ENCODE results near the gene TMEM44.
"Not testable (repeated sequence)": the region's sequence is repeated elsewhere in the genome, so short reads cannot be mapped to it uniquely, and the experiment has no call there.

TMEM44 gene

DNA sequence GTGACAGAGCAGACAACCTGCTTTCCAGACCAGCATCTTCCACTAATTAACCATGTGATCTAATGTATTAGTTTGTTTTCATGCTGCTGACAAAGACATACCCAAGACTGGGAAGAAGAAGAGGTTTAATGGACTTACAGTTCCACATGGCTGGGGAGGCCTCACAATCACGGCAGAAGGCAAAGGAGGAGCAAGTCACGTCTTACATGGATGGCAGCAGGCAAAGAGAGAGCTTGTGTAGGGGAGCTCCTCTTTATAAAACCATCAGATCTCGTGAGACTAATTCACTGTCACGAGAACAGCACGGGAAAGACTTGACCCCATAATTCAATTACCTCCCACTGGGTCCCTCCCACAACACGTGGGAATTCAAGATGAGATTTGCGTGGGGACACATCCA, 27.9 kb downstream of the TMEM44 start:
- H3K27ac ChIP-seq (ENCODE audit: low read depth, low read length); H3K4me1 ChIP-seq (ENCODE audit: control insufficient read depth in 5 of 5, insufficient read depth in 5 of 5, low read length in 5 of 5); H3K9me3 ChIP-seq (ENCODE audit: control insufficient read depth in 5 of 5, low read length in 5 of 5); H3K27me3 ChIP-seq (ENCODE audit: control insufficient read depth in 5 of 5, insufficient read depth in 4 of 5, low read length in 5 of 5); H3K4me3 ChIP-seq (ENCODE audit: low read depth in 1 of 5, low read length in 5 of 5); H3K9ac ChIP-seq (ENCODE audit: low read length in 5 of 5): not testable (repeated sequence)
- H3K36me3 ChIP-seq (ENCODE audit: control insufficient read depth in 5 of 5, insufficient read depth in 5 of 5, low read length in 5 of 5), result peaks cover 0 to 40% (median 21%) of the 10 kb centered on the region in 5 donors

DNA sequence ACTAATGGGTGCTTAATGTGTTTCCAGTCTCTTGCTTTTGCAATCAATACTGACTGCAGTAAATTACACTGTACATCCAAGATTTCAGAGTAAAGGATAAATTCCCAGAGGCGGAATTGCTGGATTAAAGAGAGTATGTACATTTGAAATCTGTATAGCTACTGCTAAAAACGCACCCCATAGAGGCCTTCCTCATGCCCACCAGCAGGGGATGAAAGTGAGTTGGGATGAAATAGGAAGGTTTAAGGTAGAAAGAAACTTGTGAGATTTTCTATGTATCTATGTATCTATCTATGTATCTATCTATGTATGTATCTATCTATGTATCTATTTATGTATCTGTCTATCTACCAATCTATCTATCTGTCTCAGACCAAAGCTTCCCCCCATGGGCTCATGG, 28.4 kb downstream of the TMEM44 start:
- Histone ChIP-seq H3K27ac (ENCODE audit: low read depth, low read length) (no peak overlapping the region), H3K4me1 (ENCODE audit: control insufficient read depth in 5 of 5, insufficient read depth in 5 of 5, low read length in 5 of 5) (no peaks in the 10 kb centered on the region), H3K27me3 (ENCODE audit: control insufficient read depth in 5 of 5, insufficient read depth in 4 of 5, low read length in 5 of 5) (no peaks in the 10 kb centered on the region), H3K9ac (ENCODE audit: low read length in 5 of 5) (no peak overlapping the region), H3K9me3 (ENCODE audit: control insufficient read depth in 5 of 5, low read length in 5 of 5) (no peaks in the 10 kb centered on the region), H3K36me3 (ENCODE audit: control insufficient read depth in 5 of 5, insufficient read depth in 5 of 5, low read length in 5 of 5) (peaks cover 0 to 40% (median 21%) of the 10 kb centered on the region in 5 donors), H3K4me3 (ENCODE audit: low read depth in 1 of 5, low read length in 5 of 5) (no peak overlapping the region)

DNA sequence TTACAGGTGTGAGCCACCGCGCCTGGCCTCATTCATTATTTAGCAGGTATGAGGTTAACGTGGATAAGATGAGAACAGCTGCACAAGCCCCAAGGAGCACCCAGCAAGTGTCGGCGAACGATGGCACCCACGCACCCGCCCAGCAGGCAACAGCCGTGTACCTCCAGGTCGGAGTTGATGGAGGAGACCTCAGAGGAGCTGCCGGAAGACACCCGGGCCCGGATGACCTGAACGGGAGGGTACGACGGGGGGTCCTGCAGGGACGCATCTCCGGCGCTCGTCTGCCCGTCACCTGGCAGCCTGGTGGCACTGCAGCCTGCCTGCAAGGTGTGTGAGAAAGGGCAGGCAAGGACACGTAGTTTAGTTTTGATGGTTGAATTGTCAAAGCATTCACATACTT, 29.1 kb downstream of the TMEM44 start:
- Histone ChIP-seq H3K27ac (ENCODE audit: low read depth, low read length) (no peak overlapping the region), H3K36me3 (ENCODE audit: control insufficient read depth in 5 of 5, insufficient read depth in 5 of 5, low read length in 5 of 5) (peaks cover 0 to 36% (median 19%) of the 10 kb centered on the region in 5 donors), H3K9ac (ENCODE audit: low read length in 5 of 5) (no peak overlapping the region), H3K27me3 (ENCODE audit: control insufficient read depth in 5 of 5, insufficient read depth in 4 of 5, low read length in 5 of 5) (no peaks in the 10 kb centered on the region), H3K4me3 (ENCODE audit: low read depth in 1 of 5, low read length in 5 of 5) (no peak overlapping the region), H3K4me1 (ENCODE audit: control insufficient read depth in 5 of 5, insufficient read depth in 5 of 5, low read length in 5 of 5) (peaks cover 0 to 1% (median under 1%) of the 10 kb centered on the region in 5 donors), H3K9me3 (ENCODE audit: control insufficient read depth in 5 of 5, low read length in 5 of 5) (no peaks in the 10 kb centered on the region)

DNA sequence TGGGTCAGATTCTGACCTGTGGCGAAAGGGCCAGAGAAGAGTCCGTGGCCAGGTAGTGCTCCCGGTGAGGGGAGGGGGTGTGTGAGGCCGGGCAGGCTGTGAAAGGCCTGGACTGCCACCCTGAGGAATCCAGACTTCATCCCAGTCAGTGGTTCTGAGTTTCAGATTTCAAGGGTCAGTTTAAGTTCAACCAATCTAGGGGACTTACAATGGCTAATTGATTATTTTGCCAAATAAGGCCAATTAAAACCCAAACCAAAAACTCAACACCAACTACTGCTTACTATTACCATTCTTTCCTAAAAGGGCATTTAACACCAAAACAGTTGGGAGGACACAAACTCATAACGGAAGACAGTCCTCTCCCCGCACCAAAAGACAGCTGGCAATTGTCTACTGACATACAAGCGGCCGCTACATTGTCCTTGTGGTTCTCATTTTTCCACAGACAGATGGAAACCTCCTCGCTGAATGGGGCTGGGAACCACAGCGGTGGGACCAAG, 30.5 kb downstream of the TMEM44 start:
- Histone ChIP-seq H3K4me1 (ENCODE audit: control insufficient read depth in 5 of 5, insufficient read depth in 5 of 5, low read length in 5 of 5) (peaks cover 0 to 10% (median 4%) of the 10 kb centered on the region in 5 donors), H3K9ac (ENCODE audit: low read length in 5 of 5) (no peak overlapping the region), H3K4me3 (ENCODE audit: low read depth in 1 of 5, low read length in 5 of 5) (no peak overlapping the region), H3K27ac (ENCODE audit: low read depth, low read length) (no peak overlapping the region), H3K27me3 (ENCODE audit: control insufficient read depth in 5 of 5, insufficient read depth in 4 of 5, low read length in 5 of 5) (no peaks in the 10 kb centered on the region), H3K36me3 (ENCODE audit: control insufficient read depth in 5 of 5, insufficient read depth in 5 of 5, low read length in 5 of 5) (peaks cover 0 to 39% (median 18%) of the 10 kb centered on the region in 5 donors), H3K9me3 (ENCODE audit: control insufficient read depth in 5 of 5, low read length in 5 of 5) (no peaks in the 10 kb centered on the region)

DNA sequence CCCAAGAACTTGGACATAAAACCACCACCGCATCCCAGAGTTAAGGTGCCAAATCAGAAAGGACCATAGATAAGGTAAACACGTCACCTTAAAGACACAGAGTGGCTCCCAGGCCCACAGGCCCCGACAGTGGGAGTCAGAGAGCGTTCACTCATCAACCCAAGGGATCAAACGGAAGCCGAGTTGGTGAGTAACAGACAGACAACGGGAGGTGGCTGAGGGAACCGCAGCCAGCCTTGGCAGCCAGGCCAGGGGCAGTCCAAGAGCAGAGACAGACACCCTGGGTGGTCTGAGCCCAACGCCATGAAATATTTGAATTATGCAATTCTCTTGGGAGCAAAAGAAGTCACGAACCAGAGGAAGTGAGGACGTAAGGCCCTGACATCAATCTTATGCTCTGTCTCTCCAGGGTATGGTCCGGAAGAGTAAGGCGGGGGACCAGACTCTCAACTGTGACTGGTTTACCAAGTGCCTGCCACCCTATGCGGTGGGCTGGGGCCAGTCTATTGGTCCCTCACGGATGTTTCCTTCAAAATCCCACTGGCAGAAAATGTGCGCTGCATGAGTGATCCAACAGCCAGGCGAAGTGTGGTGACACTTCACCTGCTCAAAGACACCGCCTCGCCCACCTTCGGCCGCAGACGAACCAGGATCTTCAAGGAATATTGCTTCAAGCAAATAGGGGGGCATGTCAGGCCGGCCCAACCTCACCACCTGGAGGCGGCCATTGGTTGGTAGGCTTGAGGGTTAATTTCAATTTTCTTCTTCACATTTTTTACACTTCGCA, 34.3 kb downstream of the TMEM44 start:
- no peak overlapping the region for H3K27ac ChIP-seq (ENCODE audit: low read depth, low read length)
- peaks cover 0 to 33% (median 11%) of the 10 kb centered on the region in 5 donors for H3K36me3 ChIP-seq (ENCODE audit: control insufficient read depth in 5 of 5, insufficient read depth in 5 of 5, low read length in 5 of 5)
- H3K9me3 ChIP-seq (ENCODE audit: control insufficient read depth in 5 of 5, low read length in 5 of 5), result no peaks in the 10 kb centered on the region
- H3K27me3 ChIP-seq (ENCODE audit: control insufficient read depth in 5 of 5, insufficient read depth in 4 of 5, low read length in 5 of 5), result no peaks in the 10 kb centered on the region
- no peak overlapping the region for H3K4me3 ChIP-seq (ENCODE audit: low read depth in 1 of 5, low read length in 5 of 5)
- peaks cover 0 to 17% (median 7%) of the 10 kb centered on the region in 5 donors for H3K4me1 ChIP-seq (ENCODE audit: control insufficient read depth in 5 of 5, insufficient read depth in 5 of 5, low read length in 5 of 5)
- no peak overlapping the region for H3K9ac ChIP-seq (ENCODE audit: low read length in 5 of 5)

DNA sequence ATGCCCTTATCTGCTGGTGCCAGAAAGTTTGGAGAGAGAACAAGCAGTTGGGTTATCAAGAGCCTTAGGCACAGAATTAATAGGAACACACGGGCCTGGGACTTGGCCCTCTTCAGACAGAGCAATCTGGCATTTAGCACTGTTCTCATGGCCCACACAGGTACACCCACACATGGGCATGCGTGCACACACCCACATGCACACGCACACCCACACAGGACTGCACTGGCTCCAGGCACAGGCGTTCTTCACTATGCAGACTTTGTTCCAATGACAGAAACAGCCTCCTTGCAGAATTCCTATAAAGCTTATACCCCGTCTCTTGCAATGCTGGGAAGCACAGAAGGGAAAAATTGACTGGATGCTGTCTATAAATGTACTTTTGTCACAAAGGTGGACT, 36.3 kb downstream of the TMEM44 start:
- no peak overlapping the region for H3K9ac ChIP-seq (ENCODE audit: low read length in 5 of 5)
- H3K9me3 ChIP-seq (ENCODE audit: control insufficient read depth in 5 of 5, low read length in 5 of 5), result no peaks in the 10 kb centered on the region
- peaks cover 0 to 34% (median 21%) of the 10 kb centered on the region in 5 donors for H3K4me1 ChIP-seq (ENCODE audit: control insufficient read depth in 5 of 5, insufficient read depth in 5 of 5, low read length in 5 of 5)
- H3K4me3 ChIP-seq (ENCODE audit: low read depth in 1 of 5, low read length in 5 of 5), result no peak overlapping the region
- no peak overlapping the region for H3K27ac ChIP-seq (ENCODE audit: low read depth, low read length)
- peaks cover 0 to 23% (median 11%) of the 10 kb centered on the region in 5 donors for H3K36me3 ChIP-seq (ENCODE audit: control insufficient read depth in 5 of 5, insufficient read depth in 5 of 5, low read length in 5 of 5)
- no peaks in the 10 kb centered on the region for H3K27me3 ChIP-seq (ENCODE audit: control insufficient read depth in 5 of 5, insufficient read depth in 4 of 5, low read length in 5 of 5)

DNA sequence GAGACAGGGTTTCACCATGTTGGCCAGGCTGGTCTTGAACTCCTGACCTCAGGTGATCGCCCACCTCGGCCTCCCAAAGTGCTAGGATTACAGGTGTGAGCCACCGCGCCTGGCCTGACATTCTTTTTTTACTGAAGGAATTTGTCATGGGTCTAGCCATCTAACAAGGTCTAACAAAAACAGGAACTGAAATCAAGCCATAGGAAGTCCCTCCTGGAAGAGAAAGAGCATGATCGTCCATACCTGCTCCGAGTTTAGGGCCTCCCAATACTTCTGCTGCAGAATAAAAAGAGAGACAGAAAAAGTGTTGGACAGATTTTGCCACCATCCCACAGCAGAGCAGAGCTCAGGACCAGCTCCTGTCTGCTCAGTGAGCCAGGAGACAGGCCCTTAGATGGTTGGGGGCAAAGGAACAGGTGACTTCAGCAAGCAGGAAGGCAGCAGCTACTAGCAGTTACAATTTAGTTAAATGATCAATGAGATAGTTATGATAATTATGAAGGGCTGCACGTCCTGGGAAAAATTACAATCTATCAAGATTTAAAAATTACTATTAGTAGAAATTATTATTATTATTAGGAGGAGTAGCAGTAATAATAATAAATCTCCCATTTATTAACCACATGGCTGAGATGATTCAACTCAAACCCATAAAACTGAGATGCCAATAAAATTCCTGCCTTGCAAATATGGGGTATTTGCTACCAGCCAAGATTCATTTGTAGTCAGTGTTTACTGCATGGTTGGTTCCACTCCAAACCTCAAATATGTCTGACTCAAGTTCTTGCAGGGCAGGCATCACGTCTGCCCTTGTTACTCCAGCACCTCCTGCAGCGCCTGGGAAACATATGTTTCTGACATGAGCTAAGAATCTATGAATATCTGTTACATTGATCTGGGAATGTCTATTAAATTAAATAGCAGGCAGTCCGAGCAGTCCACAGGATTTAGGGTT, 40.1 kb downstream of the TMEM44 start:
- Histone ChIP-seq H3K27me3 (ENCODE audit: control insufficient read depth in 5 of 5, insufficient read depth in 4 of 5, low read length in 5 of 5) (no peaks in the 10 kb centered on the region), H3K4me1 (ENCODE audit: control insufficient read depth in 5 of 5, insufficient read depth in 5 of 5, low read length in 5 of 5) (peaks cover 0 to 24% (median 18%) of the 10 kb centered on the region in 5 donors), H3K9ac (ENCODE audit: low read length in 5 of 5) (peak overlapping the region in 1 of 5 donors; percentile 7), H3K36me3 (ENCODE audit: control insufficient read depth in 5 of 5, insufficient read depth in 5 of 5, low read length in 5 of 5) (peaks cover 0 to 30% (median 15%) of the 10 kb centered on the region in 5 donors), H3K4me3 (ENCODE audit: low read depth in 1 of 5, low read length in 5 of 5) (no peak overlapping the region), H3K9me3 (ENCODE audit: control insufficient read depth in 5 of 5, low read length in 5 of 5) (no peaks in the 10 kb centered on the region), H3K27ac (ENCODE audit: low read depth, low read length) (peak overlapping the region; percentile 90)

DNA sequence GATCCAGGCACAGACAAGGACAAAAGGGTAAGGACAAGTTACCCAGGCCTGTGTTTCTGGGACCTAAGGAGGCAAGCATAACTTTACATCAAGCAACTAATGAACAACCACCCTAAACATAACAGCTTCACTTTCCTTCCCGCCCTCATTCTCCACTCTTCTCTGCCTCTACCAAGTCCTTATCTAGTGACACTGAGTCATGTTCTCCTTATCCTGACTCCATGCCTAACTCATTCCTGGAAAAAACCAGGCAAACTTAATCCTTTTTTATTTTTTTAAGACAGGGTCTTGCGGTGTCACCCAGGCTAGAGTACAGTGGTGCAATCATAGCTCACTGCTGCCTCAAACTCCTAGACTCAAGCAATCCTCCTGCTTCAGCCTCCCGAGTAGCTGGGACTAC, 44.5 kb downstream of the TMEM44 start:
- no peak overlapping the region for H3K4me3 ChIP-seq (ENCODE audit: low read depth in 1 of 5, low read length in 5 of 5)
- no peak overlapping the region for H3K9ac ChIP-seq (ENCODE audit: low read length in 5 of 5)
- peaks cover 6 to 45% (median 36%) of the 10 kb centered on the region in 5 donors for H3K4me1 ChIP-seq (ENCODE audit: control insufficient read depth in 5 of 5, insufficient read depth in 5 of 5, low read length in 5 of 5)
- peaks cover 0 to 26% (median 18%) of the 10 kb centered on the region in 5 donors for H3K36me3 ChIP-seq (ENCODE audit: control insufficient read depth in 5 of 5, insufficient read depth in 5 of 5, low read length in 5 of 5)
- H3K9me3 ChIP-seq (ENCODE audit: control insufficient read depth in 5 of 5, low read length in 5 of 5), result no peaks in the 10 kb centered on the region
- H3K27me3 ChIP-seq (ENCODE audit: control insufficient read depth in 5 of 5, insufficient read depth in 4 of 5, low read length in 5 of 5), result no peaks in the 10 kb centered on the region
- peak overlapping the region; percentile 25 for H3K27ac ChIP-seq (ENCODE audit: low read depth, low read length)

DNA sequence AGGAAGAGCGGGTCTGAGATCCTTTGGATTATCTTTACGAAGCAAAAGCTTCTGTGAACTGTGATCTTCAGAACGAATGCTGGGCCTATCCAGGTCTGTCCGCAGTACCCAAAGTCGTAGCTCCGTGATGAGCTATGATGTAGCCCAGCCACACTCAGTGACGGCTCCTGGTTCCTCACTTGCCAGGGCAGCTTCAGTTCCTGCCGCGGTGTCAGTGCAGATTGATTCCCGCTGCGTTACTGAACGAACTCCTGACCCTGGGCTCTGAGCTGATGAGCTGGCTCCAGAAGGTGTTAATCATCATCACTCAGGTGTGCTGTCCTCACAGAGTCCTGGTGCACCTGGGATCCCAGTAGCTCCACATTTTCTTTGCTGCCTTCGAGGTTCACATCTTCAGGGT, 45.0 kb downstream of the TMEM44 start:
- H3K27me3 ChIP-seq (ENCODE audit: control insufficient read depth in 5 of 5, insufficient read depth in 4 of 5, low read length in 5 of 5), result no peaks in the 10 kb centered on the region
- H3K36me3 ChIP-seq (ENCODE audit: control insufficient read depth in 5 of 5, insufficient read depth in 5 of 5, low read length in 5 of 5), result peaks cover 0 to 26% (median 18%) of the 10 kb centered on the region in 5 donors
- H3K9ac ChIP-seq (ENCODE audit: low read length in 5 of 5), result no peak overlapping the region
- H3K27ac ChIP-seq (ENCODE audit: low read depth, low read length), result peak overlapping the region; percentile 25
- H3K4me3 ChIP-seq (ENCODE audit: low read depth in 1 of 5, low read length in 5 of 5), result no peak overlapping the region
- no peaks in the 10 kb centered on the region for H3K9me3 ChIP-seq (ENCODE audit: control insufficient read depth in 5 of 5, low read length in 5 of 5)
- H3K4me1 ChIP-seq (ENCODE audit: control insufficient read depth in 5 of 5, insufficient read depth in 5 of 5, low read length in 5 of 5), result peaks cover 6 to 44% (median 32%) of the 10 kb centered on the region in 5 donors
